Placental epithelial cell (primary cell): ENCODE data around the gene WDR31. TPM values are rescaled to one million over a fixed set of nuclear protein-coding genes. Genes with fewer than 3 reads are reported as not detected.

Experiments used
- total RNA-seq: library from RNA; depleted of rRNA; stranded (reverse); fragments of >200 nt; gene quantifications from 2 replicates; pipeline ENCODE4 v1.2.3, GENCODE V29; 2012

The WDR31 gene
- total RNA-seq = 1.7 and 2.0 TPM in 2 replicates

DNA sequence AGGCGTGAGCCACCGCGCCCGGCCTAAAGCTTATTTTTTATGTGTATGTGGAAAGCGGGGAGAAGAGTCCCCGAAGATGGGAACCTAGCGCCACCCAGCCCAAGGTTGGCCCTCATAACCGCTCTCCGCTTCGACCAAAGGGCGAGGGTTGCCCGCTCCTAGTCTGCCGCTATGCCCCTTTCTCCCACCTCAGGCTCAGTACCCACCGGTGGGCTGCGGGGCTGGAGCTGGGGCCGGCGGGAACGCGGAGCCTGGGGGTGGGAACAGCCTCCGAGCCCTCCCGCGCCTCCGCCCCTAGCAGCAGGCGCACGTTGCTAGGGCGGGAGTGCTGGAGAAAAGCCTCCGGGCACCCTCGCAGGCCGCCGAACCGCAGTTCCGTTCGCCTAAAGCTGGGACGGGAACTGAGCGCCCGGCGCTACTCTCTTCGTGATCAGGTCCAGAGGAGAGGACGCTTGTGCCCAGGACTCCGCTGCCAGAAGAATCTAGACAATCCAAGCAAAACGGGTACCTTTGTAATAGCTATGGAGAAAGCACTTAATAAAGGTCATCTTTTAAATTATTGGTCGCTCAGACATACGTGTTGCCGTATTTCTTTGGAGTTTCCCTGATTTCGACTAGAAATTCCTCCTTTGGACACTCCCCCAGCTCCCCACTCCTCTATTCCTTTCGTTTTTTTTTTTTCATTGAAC is at the start of gene WDR31:
Gene WDR31, minus strand, starts transcription at position 265 of the 689 bp plus-strand sequence. CDS start 8,253 bp downstream, outside the sequence.

DNA sequence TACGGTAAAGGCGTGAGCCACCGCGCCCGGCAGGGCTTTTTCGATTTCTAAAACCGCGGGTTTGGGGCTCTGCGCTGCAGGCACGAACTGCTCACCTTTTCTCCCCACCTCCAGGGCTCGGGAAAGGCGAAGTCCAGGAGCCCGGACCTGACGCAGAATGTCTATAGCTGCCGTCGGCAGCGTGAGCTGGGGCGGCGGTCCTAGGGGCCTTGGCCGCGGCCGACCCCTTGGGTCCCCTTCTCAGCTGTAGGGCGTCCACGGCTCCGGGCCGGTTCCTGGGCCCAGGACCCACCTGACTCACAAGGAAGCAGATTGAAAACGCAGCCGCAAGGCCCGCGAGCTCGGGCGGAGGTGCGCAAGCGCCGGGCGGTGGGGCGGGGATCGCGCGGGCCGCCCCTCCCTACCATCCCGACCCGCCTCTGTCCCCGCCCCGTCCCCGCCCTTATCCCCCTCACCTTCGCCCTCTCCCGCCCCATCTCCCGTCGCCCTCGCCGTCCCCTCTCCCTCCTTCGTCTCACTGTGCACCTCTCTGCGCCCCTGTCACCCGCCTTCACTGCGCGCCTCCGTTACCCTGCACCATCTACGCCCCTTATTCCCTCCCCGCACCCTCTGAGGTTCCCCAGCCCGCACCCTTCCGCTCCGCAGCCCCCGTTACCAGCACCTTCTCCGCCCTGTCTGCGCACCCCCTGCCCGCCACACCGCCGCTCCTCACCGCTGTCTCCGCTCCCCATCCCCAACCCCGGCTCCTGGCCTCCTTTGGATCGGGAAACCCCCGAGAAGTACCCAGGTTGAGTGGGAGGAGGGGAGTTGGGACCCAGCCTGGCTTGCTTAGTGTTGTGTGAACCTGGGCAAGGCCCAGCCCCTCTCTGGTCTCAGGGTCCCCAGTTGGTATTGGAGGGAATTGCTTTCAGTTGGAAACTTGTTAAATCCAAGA is 36.8 kb upstream of the WDR31 start, which contains the start of gene HDHD3:
Gene HDHD3, minus strand, starts transcription at position 353 of the 934 bp plus-strand sequence. CDS start 2,632 bp downstream, outside the sequence.

DNA sequence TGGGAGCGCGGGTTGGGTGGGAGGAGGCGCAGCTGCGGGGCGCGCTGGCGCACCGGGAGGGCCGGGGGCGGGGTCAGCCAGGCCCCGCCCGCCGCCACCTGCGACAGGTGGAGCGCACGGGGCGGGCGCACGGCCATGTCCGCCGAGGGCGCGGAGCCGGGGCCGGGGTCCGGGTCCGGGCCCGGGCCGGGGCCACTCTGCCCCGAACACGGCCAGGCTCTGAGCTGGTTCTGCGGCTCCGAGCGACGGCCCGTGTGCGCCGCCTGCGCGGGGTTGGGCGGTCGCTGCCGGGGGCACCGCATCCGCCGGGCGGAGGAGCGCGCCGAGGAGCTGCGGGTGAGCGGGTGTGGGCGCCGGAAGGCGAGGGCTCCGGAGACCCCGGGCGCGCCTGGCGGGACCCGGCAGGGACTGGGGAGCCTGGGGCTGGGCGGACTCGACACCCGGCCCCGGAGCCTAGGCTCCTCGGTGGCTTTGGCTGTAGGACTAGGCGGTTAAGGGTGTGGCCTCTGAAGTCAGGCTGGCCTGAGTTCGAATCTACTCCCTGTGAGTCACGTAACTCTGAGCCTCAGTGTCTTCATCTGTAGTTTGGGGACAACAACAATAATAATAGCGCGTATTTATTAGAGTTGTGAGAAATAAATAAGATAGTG is 9.5 kb upstream of the WDR31 start, which contains the start of gene BSPRY:
Gene BSPRY, plus strand, starts transcription at position 97 of the 650 bp plus-strand sequence. Its CDS starts 39 bp downstream, at position 136.

DNA sequence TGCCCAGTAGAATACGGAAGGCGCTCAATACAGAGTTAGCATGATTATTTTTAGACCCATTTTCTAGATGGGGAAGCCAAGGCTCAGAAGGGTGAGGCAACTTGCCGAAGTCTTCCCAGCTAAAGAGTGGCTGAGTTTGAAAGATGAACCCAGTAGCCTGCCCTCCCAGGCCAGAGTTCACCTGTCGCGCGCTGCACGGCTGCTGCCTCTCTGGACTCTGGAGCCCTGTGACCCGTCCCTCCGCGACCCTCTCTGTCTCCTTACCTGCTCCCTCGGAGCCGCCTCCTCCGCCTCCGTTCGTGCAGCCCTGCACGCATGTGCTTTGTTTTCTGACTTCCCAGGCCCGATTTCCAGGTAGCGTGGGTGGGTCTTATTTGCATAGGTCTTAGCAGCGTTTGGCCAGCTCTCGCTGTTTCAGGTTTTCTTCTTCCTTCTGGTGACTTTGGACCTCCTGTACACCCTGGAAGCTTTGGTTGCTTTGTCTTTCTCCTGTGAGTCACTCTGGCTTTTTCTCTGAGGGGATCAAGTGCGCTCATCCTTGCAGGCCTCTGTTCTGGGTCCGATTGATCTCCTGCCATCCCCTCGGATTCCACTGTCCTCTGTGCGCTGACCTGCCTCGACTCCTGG is 37.2 kb downstream of the WDR31 start, which contains the start of gene RNF183:
Gene RNF183, minus strand, starts transcription at position 585 of the 627 bp plus-strand sequence. CDS start 5,192 bp downstream, outside the sequence.

DNA sequence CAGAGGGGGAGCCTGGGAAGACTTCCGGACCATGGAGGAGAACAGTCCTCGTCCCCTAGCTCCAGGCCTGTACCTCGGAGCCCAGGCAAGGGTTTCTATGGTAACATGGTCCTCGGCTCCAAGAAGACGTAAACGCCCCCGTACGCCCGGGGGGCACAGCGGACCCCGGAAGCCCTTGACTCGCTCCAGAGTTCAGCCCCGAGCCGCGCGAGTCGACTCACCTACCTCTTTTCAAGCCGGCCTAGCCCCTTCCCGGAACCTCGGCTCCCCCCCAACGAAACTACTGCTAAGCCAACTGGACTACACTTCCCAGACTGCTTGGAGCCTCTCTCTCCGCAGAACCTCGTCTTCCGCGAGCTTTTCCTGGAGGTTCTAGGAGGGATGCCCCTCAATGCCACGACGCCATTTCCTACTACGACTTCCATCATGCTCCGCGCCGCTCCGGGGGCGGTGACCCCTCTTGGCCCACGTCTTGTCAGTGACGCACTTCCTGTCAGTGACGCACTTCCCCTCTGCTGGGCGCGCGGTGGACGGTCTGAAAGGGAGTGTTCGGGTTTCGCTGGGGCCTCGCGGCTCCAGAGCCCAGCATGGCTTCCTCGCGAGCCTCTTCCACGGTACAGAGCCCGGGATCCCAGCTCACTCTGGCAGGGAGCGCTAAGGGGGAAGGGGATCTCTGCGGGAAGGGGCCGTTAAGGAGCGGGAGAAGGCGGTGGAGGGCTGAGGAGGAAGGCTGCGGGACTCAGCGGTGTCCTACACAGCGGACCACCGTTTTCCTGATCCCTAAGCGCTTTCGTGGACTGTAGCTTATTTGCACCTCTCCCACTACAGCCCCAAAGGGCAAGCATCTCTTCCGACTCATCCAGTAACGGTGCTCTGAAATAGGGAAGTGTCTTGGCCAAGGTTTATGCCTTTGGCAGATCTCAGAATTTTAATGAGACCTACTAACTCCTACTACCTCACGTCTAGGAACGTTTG is 64.6 kb downstream of the WDR31 start, which contains the start of the genes CDC26 and PRPF4:
Gene CDC26, minus strand, starts transcription at position 416 of the 975 bp plus-strand sequence. CDS start 3,065 bp downstream, outside the sequence.
Gene PRPF4, plus strand, starts transcription at position 502 of the 975 bp plus-strand sequence. Its CDS starts 86 bp downstream, at position 588.

Other genes with a start within 250 kb of the WDR31 start
- 7.1 and 11.6 TPM in 2 replicates for gene SLC31A2, start 189.3 kb downstream of the WDR31 start, total RNA-seq
- 21.2 and 29.2 TPM in 2 replicates for gene FKBP15, start 119.0 kb downstream of the WDR31 start, total RNA-seq
- 14.9 and 19.4 TPM in 2 replicates for gene SLC31A1, start 118.7 kb downstream of the WDR31 start, total RNA-seq
- gene CDC26, start 64.7 kb downstream of the WDR31 start, total RNA-seq = 34.7 and 36.1 TPM in 2 replicates
- 22.0 and 23.1 TPM in 2 replicates for gene PRPF4, start 64.6 kb downstream of the WDR31 start, total RNA-seq
- 0.39 TPM in 1 of 2 replicates, not detected in the other for gene RNF183, start 36.9 kb downstream of the WDR31 start, total RNA-seq
- not detected in 2 replicates for gene BSPRY, start 9.3 kb upstream of the WDR31 start, total RNA-seq
- gene HDHD3, start 36.7 kb upstream of the WDR31 start, total RNA-seq = 18.1 and 20.0 TPM in 2 replicates
- 14.7 and 19.2 TPM in 2 replicates for gene ALAD, start 61.0 kb upstream of the WDR31 start, total RNA-seq
- 30.6 and 39.4 TPM in 2 replicates for gene POLE3, start 70.4 kb upstream of the WDR31 start, total RNA-seq
- 0.33 and 1.2 TPM in 2 replicates for gene C9orf43, start 70.5 kb upstream of the WDR31 start, total RNA-seq
- 16.1 and 17.5 TPM in 2 replicates for gene RGS3, start 123.5 kb upstream of the WDR31 start, total RNA-seq